ENCODE results near the gene AZIN2.
"Not testable (repeated sequence)": the region's sequence is repeated elsewhere in the genome, so short reads cannot be mapped to it uniquely, and the experiment has no call there.

AZIN2 gene

DNA sequence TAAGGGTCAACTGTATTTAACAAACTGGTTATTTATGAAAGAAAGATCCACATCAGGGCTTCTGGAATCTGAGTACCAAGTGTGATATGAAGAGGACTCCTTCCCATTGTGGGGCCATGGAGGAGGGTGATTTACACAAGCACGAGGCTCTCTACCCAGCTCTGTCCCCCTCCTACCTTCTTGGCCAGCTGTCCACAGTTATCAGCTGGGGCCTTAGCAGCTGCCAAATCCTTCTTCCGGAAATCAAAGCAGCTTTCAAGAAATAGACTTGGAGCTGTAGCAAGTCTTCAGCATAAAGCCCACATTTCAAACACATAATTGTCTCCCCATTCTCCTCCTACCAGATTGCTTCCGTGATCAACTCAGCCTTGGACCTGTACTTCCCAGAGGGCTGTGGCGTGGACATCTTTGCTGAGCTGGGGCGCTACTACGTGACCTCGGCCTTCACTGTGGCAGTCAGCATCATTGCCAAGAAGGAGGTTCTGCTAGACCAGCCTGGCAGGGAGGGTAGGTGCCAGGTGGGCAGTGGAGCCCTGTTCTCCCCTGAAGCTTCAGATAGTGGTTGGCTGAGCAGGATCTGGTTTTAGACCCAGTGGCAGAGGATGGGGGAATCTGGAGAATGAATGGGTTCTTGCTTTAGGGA lies 15.5 kb downstream of the AZIN2 start:
- no peak for DNase-seq

DNA sequence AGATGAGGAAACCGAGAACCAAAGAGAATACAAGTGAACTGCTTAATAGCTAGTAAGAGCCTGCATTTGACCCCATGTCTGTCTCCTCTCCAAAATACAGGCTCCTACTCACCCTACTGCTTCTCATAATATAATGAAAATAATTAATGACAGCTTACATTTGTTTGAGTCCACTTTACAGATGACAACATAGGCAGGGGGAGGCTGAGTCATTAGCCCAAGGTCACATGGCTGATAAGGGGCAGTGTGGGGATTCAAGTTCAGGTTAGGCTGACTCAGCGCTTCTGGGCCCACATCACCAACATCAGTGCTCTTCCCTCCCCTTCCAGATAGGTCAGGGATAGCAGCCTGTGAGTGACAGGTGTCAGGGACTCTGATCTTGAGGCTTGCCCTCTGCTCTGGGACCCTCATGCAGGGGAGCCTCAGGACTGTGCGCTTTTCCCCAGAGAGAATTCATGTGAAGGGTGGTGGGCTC lies 16.2 kb downstream of the AZIN2 start:
- DNase-seq, result peak; percentile 61

DNA sequence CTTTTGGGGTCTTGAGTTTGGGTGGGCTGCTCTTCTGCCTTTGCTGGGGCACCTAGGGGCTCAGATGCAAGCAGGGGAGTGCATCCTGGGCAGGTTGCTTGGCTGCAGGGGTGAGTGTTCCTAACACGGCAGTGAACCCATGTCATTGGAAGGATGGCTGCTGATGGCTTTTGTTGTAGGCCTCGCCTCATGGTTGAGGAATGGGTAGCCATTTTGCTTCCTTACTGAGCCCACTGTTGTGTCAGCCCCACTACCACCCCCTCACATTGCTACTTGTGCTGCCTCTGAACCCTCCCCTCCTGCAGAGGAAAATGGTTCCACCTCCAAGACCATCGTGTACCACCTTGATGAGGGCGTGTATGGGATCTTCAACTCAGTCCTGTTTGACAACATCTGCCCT lies 16.8 kb downstream of the AZIN2 start:
- no peak for DNase-seq

GRCh38 chr1:33098371-33098770 lies 17.4 kb downstream of the AZIN2 start:
- peak; percentile 71 for DNase-seq

DNA sequence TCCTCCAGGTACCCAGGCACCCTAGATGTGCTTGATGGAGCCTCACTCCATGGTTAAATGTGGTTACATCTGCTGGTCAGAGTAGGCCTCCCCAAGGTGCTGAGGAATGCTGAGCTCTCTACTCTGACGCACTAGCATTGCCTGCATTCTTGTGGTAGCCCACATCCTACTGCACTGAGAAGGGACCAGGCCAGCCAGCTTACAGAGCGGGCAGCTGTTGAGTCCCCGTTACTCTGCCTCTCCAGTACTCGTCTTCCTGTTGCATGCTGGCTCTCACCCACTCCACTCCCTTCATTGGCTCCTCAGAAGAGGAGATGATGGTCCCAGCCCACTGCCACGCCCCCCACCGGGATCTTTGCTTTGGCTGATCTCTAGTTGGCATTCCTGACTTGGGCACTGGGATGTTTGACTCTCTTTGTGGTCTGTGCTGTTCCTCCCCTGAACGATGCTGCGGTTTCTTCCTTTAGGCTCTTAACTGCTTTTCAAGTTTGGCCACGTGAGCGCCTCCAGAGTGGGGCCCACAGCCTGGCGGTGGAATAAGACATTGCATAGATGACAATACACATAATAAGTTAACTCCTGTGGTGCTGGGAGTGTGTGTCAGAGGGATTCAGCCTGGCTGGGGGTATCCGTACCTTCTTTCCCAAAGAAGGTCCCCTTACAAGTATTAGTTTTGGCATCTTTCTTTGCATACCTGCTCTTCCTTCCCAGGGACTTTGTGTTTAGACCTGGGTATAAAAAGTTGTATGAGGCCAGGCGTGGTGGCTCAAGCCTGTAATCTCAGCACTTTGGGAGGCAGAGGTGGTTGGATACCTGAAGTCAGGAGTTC lies 18.6 kb downstream of the AZIN2 start:
- peak; percentile 87 for DNase-seq

DNA sequence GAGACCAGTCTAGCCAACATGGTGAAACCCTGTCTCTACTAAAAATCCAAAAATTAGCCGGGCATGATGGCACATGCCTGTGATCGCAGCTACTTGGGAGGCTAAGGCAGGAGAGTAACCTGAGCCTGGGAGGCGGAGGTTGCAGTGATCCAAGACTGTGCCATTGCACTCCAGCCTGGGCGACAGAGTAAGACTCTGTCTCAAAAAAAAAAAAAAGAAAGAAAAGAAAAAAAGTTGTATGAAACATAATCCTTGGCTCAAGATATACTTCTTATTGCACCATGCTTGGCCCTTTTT lies 19.1 kb downstream of the AZIN2 start:
- DNase-seq, result not testable (repeated sequence)

DNA sequence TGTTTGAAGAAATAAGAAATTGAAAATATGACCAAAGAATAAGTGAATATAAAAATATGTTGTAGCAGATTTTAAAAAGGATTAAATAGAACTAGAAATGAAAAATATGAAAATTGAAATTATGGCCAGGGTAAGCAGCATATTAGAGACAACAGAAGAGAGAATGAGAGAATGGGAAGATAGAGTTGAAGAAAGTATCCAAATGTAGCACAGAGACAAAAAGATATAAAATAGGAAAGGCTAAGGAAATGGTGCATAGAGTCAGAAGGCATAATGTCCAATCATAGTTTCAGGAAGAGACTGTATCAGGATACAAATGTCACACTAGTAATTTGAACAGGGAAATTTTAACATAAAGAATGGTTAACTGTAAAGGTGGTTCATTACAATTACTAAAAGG lies 29.5 kb downstream of the AZIN2 start:
- no peak for DNase-seq

DNA sequence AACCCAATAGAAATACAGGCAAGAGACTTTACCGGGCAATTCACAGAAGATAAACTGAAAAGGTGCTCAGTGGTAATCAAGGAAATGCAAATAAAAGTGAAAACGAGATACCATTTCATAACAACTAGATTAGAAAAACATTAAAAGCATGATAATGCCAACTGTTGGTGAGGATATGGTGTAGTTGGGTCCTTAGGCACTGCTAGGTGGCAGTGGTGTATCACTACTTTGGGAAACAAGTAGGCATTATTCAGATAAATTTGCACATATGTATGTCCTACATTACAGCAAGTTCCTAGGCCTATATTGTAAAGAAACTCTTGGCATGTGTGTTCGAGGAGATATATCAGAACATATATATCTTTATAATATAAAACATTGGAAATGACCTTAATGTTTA lies 31.0 kb downstream of the AZIN2 start:
- DNase-seq, result peak; percentile 69

DNA sequence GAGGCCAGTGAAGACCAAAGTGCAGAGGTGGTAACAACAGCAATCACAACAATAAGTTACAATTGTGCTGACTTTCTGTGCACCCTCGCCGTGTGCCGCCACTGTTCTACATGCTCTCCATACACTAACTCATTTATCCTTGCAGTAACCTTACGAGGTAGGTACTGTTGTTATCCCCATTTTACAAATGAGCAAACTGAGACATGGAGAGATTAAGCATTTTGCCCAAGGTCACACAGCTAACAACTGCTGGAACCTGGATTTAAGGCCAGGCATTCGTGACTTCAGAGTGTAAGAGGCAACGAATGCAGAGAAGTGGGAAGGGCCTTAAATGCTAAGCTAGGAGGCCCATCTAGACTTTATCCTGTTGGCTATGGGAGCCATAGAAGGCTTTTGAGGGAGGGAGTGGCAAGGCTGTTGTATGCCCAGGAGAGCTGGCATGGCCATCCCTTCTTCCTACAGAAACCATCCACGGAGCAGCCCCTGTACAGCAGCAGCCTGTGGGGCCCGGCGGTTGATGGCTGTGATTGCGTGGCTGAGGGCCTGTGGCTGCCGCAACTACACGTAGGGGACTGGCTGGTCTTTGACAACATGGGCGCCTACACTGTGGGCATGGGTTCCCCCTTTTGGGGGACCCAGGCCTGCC lies 36.6 kb downstream of the AZIN2 start:
- no peak for DNase-seq

DNA sequence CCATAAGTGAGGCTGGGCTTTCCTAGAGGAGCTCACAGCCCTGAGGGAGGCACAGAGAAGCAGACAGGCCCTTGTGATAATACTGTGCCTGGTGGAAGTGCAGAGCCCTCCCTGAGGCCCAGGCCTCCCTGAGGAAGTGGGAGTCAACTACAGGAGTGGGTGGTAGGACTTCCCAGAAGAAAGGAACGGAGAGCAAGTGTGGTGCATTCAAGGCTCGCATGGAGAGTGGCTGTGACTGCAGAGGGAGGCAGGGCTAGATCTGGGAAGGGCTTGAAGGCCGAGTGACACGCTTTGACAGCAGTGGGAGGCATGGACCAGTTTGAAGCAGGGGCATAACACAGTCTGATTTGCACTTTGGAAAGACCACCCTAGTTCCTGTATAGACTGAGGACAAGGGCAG lies 37.3 kb downstream of the AZIN2 start:
- DNase-seq, result no peak

DNA sequence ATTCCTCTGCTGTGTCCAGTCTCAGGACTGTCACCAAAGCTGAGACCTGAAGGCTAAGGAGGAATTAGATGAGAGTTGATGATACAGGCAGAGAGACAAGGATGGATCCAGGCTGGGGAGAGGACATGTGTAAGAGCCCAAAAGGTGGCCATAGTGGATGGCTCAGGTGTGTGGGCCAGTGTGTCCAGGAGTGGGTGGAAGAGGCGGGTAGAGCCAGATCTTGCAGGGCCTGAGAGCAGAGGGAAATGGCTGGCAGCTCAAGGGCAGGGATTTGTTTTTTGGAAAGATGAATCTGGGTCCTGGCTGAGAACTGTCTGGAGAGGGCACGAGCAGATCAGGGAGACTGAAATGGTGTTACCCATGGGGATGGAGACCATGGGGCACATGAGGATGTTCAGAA lies 38.1 kb downstream of the AZIN2 start:
- no peak for DNase-seq

DNA sequence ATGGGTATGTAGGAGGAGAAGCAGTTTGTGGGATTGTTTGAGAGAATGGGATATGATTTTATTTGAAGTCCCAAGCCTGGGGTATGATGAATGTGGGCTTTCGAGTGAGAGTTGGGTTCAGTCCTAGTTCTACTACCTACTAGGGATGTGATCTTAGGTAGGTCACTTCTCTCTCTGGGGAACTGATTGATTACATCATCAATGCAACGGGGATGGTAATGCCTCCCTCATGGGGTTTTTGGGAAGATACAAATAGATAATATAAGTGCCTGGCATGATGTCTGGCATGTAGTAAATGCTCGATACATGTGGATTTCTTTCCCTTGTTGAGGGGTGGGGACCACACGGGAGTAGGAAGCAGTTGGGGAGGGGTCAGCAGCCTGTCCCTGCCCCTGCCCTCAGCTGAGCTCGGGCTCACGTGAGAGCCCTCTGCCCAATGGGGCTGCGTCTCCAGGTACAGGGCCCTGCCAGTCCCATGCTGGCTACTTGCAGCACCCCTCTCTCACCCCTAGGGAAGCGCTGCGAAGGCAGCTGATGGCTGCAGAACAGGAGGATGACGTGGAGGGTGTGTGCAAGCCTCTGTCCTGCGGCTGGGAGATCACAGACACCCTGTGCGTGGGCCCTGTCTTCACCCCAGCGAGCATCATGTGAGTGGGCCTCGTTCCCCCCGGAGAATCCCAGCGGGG lies 38.7 kb downstream of the AZIN2 start:
- DNase-seq, result no peak

DNA sequence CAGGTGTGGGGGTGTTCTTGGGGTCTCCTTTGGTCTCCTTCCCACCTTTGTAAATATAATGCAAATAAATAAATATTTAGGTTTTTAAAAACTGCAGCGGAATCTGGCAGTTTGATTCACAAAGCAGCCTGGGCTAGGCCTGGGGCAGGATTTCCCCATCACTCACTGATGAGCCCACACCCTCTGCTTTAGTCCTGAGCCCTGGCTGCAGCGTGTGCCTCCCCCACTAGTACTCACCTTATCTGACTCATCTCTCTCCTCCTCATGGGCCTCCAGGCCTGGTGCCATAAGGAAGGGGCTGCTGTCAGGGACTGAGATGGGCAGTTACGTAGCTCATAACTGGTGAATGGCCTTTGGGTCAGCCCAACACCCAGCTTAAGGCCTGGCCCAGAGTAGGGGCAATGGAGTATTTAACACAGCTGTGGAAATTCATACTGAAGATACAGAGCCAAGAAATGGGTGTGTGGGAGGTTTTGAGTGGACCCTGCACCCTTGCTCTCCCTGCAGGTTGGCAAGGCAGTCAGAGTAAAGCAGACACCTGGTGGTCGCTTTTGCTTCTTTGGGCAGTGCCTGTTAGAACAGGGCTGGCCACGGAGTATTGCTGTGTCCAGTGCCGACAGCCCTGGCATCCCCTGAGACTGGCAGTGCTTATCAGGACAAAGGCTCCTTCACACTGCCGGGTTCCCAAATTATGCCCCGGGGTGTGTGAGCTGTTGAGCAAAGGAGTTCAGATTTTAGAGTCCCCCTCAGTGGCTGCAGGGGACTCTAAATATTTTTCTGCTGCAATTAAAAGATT lies 39.7 kb downstream of the AZIN2 start:
- DNase-seq, result no peak

DNA sequence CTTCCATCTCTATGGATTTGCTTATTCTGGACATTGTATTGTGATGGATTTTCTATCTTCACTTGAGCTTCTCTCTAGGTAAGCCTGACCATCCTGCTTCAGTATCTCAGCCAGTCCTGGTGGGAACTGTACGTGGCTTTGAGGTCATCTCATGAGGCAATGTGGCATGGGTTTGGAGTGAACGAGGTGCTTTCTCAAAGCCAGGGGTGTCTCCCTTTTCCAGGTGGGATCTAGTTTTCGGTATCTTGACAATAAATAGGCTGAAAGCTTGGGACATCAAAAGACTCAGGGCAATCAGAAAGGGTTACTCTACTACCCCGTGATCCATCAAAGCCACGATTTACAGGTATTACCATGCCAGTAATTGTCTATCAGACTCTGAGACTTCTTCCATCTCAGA lies 40.8 kb downstream of the AZIN2 start:
- no peak for DNase-seq

- DNase-seq, result no peak
Measured at GRCh38 chr1:33122483-33123178, 41.7 kb downstream of the AZIN2 start.

- no peak for DNase-seq
Measured at GRCh38 chr1:33123266-33123665, 42.3 kb downstream of the AZIN2 start.

DNA sequence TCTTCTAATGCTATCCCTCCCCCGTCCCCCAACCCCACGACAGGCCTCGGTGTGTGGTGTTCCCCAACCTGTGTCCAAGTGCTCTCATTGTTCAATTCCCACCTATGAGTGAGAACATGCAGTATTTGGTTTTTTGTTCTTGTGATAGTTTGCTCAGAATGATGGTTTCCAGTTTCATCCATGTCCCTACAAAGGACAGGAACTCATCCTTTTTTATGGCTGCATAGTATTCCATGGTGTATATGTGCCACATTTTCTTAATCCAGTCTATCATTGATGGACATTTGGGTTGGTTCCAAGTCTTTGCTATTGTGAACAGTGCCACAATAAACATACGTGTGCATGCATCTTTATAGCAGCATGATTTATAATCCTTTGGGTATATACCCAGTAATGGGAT lies 43.7 kb downstream of the AZIN2 start:
- DNase-seq, result not testable (repeated sequence)

- no peak for DNase-seq
Measured at GRCh38 chr1:33126411-33127000, 45.6 kb downstream of the AZIN2 start.

- peak; percentile 100 for DNase-seq
Measured at GRCh38 chr1:33127001-33127823, 46.3 kb downstream of the AZIN2 start.

DNA sequence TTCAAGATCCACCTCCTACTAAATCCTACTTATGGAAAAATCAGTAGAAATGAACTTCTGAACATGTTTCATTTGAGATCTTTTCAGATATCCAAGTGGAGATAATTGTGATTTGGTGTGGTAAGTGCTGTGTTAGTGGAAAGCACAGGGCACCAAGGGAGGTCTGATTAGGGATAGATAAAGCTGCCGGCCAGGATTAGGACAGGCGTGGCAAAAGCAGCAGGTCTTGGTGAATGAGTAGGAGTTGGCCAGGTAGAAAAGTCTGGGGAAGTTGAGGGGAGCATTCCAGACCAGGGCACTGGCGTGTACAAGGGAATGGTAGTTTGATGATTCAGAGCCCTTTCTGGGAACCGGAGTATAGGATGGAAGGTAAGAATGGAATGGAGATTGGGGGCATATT lies 47.8 kb downstream of the AZIN2 start:
- DNase-seq, result no peak

- DNase-seq, result peak; percentile 29
Measured at GRCh38 chr1:33130297-33130696, 49.3 kb downstream of the AZIN2 start.
